GM12878 (cell line): ENCODE results near the gene PRCD. TPM values are rescaled to one million over a fixed set of nuclear protein-coding genes. Genes with fewer than 3 reads are reported as not detected.

Experiments
- ASH2L ChIP-seq: fragments of 300-600, 200-600 bp; sonication (generic); IDR thresholded peaks from 2 replicates; pipeline ENCODE4 v1.6.1; 2017; ENCODE audit warnings: low read depth, mild to moderate bottlenecking, borderline replicate concordance
- CHD2 ChIP-seq: IDR thresholded peaks from 2 replicates; pipeline ENCODE4 v1.6.1; 2011; ENCODE audit warnings: low read depth, low read length, improper control_type of control experiment, borderline replicate concordance
- CHD4 ChIP-seq: fragments of 200-600 bp; sonication (generic); IDR thresholded peaks from 2 replicates; pipeline ENCODE4 v1.6.1; 2016; ENCODE audit warnings: mild to moderate bottlenecking
- CREB1 ChIP-seq: IDR thresholded peaks from 2 replicates; pipeline ENCODE4 v1.6.1; 2012; ENCODE audit warnings: low read depth, mild to moderate bottlenecking, inconsistent platforms
- CREM ChIP-seq: IDR thresholded peaks from 2 replicates; pipeline ENCODE4 v1.6.1; 2014; ENCODE audit warnings: antibody characterized with exemption, low read depth
- FOXK2 ChIP-seq: fragments of 450-650 bp; IDR thresholded peaks from 2 replicates; pipeline ENCODE4 v1.6.1; 2017; ENCODE audit warnings: mild to moderate bottlenecking, moderate library complexity
- GATAD2B ChIP-seq: fragments of 450-650 bp; conservative IDR thresholded peaks from 2 replicates; pipeline ENCODE4 v1.6.1; 2017; ENCODE audit warnings: low read depth, mild to moderate bottlenecking, moderate library complexity
- HDAC2 ChIP-seq: fragments of 200-600 bp; sonication (generic); IDR thresholded peaks from 2 replicates; pipeline ENCODE4 v1.6.1; 2017
- HDGF ChIP-seq: fragments of 450-650 bp; IDR thresholded peaks from 2 replicates; pipeline ENCODE4 v1.6.1; 2016; ENCODE audit warnings: antibody characterized with exemption
- KLF5 ChIP-seq: fragments of 450-650 bp; IDR thresholded peaks from 2 replicates; pipeline ENCODE4 v1.6.1; 2014; ENCODE audit warnings: mild to moderate bottlenecking; ENCODE audit not compliant: partially characterized antibody
- NFIC ChIP-seq: IDR thresholded peaks from 2 replicates; pipeline ENCODE4 v1.6.1; 2012; ENCODE audit warnings: low read depth, mild to moderate bottlenecking, inconsistent platforms, low read length, moderate library complexity
- POLR2AphosphoS5 ChIP-seq: IDR thresholded peaks from 2 replicates; pipeline ENCODE4 v1.6.1; 2011; ENCODE audit warnings: mild to moderate bottlenecking, low read length, inconsistent platforms
- RAD21 ChIP-seq: IDR thresholded peaks from 2 replicates; pipeline ENCODE4 v1.6.1; 2011; ENCODE audit warnings: mild to moderate bottlenecking, low read depth, low read length, moderate library complexity; ENCODE audit not compliant: insufficient read depth
- RELA ChIP-seq: fragments of 450-650 bp; IDR thresholded peaks from 2 replicates; pipeline ENCODE4 v1.8.0; 2014; ENCODE audit warnings: borderline replicate concordance; ENCODE audit not compliant: partially characterized antibody
- RUNX3 ChIP-seq: IDR thresholded peaks from 2 replicates; pipeline ENCODE4 v1.6.1; 2012; ENCODE audit warnings: low read length, inconsistent platforms
- SMARCA5 ChIP-seq: fragments of 450-650 bp; IDR thresholded peaks from 2 replicates; pipeline ENCODE4 v1.6.1; 2017; ENCODE audit warnings: mild to moderate bottlenecking
- ZNF622 ChIP-seq: fragments of 450-650 bp; IDR thresholded peaks from 2 replicates; pipeline ENCODE4 v1.6.1; 2017; ENCODE audit warnings: mild to moderate bottlenecking, inconsistent platforms
- polyA plus RNA-seq, 11 experiments: library from polyadenylated mRNA; depleted of rRNA in 4 of 11; unstranded in 6 of 11; stranded (reverse) in 5 of 11; fragments of >200 nt; fragmentation: Nextera tagmentation in 4 of 11; fragmentation: Illumina TruSeq in 1 of 11; extraction: Ambion mirVana in 4 of 11; extraction: Trizol in 1 of 11; gene quantifications; 1 replicate in 1 of 11; 2 replicates in 10 of 11; pipeline versions ENCODE4 v1.2.1 to v1.2.3, GENCODE V29; 2011 to 2016; ENCODE audit warnings: inconsistent platforms in 2 of 11, missing spikeins in 2 of 11, low read depth in 1 of 11
- total RNA-seq, 4 experiments: library from RNA; depleted of rRNA in 3 of 4; stranded (reverse); fragments of >200 nt in 3 of 4; fragmentation: Illumina TruSeq in 1 of 4; extraction: Trizol in 1 of 4; gene quantifications; 2 replicates each; pipeline versions ENCODE4 v1.2.1 to v1.2.3, GENCODE V29; 2013 to 2021
- TF ChIP-seq, protein P1 (sequence below): fragments of 450-650 bp; IDR thresholded peaks from 2 replicates; pipeline ENCODE4 v1.6.1; 2016; ENCODE audit warnings: mild to moderate bottlenecking
- TF ChIP-seq, protein P2 (sequence below): IDR thresholded peaks from 2 replicates; pipeline ENCODE4 v1.6.1; 2012; ENCODE audit warnings: low read depth, low read length, improper control_type of control experiment
- TF ChIP-seq, protein P3 (sequence below): fragments of 450-650 bp; IDR thresholded peaks from 2 replicates; pipeline ENCODE4 v1.6.1; 2017; ENCODE audit warnings: mild to moderate bottlenecking, low read depth, inconsistent platforms; ENCODE audit not compliant: poor library complexity, severe bottlenecking
- TF ChIP-seq, protein P4 (sequence below): fragments of 450-650 bp; conservative IDR thresholded peaks from 2 replicates; pipeline ENCODE4 v1.6.1; 2017; ENCODE audit warnings: mild to moderate bottlenecking, moderate library complexity
- TF ChIP-seq, protein P5 (sequence below): fragments of 450-650 bp; IDR thresholded peaks from 2 replicates; pipeline ENCODE4 v1.6.1; 2017; ENCODE audit warnings: antibody characterized with exemption, mild to moderate bottlenecking, moderate library complexity

PRCD gene
- total and polyA plus RNA-seq, 10 of the 15 experiments (the other 5 are each of a cell fraction or from before 2014, with no cell fraction given) = 0.18 to 0.95 (median 0.34) TPM; not detected in 4

DNA sequence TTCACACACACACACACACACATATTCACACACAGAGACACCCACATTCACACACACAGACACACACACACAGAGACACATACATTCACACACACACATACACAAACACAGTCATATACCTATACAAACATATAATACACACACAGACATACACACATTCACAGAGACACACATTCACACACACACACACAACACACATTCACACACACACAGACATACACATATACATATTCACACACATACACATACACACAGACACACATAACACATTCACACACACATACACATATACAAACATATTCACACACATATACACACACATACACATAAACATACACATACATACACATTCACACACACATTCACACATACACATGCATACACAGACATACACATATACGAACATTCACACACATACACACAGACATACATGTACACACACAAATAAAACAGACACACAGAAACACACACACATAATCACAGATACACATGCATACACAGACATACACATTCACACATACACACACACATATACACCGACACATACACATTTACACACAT is 7.9 kb downstream of the PRCD start (continued):
- TF ChIP-seq CHD4 (no peak), ZNF622 (no peak), POLR2AphosphoS5 (no peak), HDGF (peak; percentile 93), RAD21 (no peak), RUNX3 (no peak), FOXK2 (0 out of 2 replicates have a peak, but pooled peaks have one; percentile 30), CREB1 (no peak), RELA (no peak), GATAD2B (no peak), CHD2 (no peak), NFIC (peak; percentile 34; the same call in 1 of the 2 replicates), CREM (no peak), HDAC2 (no peak), ASH2L (no peak), KLF5 (no peak), SMARCA5 (no peak)
- TF ChIP-seq, protein P1, sequence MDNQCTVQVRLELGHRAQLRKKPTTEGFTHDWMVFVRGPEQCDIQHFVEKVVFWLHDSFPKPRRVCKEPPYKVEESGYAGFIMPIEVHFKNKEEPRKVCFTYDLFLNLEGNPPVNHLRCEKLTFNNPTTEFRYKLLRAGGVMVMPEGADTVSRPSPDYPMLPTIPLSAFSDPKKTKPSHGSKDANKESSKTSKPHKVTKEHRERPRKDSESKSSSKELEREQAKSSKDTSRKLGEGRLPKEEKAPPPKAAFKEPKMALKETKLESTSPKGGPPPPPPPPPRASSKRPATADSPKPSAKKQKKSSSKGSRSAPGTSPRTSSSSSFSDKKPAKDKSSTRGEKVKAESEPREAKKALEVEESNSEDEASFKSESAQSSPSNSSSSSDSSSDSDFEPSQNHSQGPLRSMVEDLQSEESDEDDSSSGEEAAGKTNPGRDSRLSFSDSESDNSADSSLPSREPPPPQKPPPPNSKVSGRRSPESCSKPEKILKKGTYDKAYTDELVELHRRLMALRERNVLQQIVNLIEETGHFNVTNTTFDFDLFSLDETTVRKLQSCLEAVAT = peak; percentile 46; the same call in 1 of the 2 replicates
- TF ChIP-seq, protein P2, sequence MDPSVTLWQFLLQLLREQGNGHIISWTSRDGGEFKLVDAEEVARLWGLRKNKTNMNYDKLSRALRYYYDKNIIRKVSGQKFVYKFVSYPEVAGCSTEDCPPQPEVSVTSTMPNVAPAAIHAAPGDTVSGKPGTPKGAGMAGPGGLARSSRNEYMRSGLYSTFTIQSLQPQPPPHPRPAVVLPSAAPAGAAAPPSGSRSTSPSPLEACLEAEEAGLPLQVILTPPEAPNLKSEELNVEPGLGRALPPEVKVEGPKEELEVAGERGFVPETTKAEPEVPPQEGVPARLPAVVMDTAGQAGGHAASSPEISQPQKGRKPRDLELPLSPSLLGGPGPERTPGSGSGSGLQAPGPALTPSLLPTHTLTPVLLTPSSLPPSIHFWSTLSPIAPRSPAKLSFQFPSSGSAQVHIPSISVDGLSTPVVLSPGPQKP = no peak
- TF ChIP-seq, protein P3, sequence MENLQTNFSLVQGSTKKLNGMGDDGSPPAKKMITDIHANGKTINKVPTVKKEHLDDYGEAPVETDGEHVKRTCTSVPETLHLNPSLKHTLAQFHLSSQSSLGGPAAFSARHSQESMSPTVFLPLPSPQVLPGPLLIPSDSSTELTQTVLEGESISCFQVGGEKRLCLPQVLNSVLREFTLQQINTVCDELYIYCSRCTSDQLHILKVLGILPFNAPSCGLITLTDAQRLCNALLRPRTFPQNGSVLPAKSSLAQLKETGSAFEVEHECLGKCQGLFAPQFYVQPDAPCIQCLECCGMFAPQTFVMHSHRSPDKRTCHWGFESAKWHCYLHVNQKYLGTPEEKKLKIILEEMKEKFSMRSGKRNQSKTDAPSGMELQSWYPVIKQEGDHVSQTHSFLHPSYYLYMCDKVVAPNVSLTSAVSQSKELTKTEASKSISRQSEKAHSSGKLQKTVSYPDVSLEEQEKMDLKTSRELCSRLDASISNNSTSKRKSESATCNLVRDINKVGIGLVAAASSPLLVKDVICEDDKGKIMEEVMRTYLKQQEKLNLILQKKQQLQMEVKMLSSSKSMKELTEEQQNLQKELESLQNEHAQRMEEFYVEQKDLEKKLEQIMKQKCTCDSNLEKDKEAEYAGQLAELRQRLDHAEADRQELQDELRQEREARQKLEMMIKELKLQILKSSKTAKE = no peak
- TF ChIP-seq, protein P4, sequence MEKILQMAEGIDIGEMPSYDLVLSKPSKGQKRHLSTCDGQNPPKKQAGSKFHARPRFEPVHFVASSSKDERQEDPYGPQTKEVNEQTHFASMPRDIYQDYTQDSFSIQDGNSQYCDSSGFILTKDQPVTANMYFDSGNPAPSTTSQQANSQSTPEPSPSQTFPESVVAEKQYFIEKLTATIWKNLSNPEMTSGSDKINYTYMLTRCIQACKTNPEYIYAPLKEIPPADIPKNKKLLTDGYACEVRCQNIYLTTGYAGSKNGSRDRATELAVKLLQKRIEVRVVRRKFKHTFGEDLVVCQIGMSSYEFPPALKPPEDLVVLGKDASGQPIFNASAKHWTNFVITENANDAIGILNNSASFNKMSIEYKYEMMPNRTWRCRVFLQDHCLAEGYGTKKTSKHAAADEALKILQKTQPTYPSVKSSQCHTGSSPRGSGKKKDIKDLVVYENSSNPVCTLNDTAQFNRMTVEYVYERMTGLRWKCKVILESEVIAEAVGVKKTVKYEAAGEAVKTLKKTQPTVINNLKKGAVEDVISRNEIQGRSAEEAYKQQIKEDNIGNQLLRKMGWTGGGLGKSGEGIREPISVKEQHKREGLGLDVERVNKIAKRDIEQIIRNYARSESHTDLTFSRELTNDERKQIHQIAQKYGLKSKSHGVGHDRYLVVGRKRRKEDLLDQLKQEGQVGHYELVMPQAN = no peak
- TF ChIP-seq, protein P5, sequence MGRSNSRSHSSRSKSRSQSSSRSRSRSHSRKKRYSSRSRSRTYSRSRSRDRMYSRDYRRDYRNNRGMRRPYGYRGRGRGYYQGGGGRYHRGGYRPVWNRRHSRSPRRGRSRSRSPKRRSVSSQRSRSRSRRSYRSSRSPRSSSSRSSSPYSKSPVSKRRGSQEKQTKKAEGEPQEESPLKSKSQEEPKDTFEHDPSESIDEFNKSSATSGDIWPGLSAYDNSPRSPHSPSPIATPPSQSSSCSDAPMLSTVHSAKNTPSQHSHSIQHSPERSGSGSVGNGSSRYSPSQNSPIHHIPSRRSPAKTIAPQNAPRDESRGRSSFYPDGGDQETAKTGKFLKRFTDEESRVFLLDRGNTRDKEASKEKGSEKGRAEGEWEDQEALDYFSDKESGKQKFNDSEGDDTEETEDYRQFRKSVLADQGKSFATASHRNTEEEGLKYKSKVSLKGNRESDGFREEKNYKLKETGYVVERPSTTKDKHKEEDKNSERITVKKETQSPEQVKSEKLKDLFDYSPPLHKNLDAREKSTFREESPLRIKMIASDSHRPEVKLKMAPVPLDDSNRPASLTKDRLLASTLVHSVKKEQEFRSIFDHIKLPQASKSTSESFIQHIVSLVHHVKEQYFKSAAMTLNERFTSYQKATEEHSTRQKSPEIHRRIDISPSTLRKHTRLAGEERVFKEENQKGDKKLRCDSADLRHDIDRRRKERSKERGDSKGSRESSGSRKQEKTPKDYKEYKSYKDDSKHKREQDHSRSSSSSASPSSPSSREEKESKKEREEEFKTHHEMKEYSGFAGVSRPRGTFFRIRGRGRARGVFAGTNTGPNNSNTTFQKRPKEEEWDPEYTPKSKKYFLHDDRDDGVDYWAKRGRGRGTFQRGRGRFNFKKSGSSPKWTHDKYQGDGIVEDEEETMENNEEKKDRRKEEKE = no peak
